Iris pigment epithelial cell (primary cell): ENCODE measurements around the gene NCKAP5.

Experiments
- DNase-seq: peaks from one replicate; pipeline ENCODE4 v3.0.0-alpha.2; 2011; ENCODE audit warnings: low read depth

Gene NCKAP5

DNA sequence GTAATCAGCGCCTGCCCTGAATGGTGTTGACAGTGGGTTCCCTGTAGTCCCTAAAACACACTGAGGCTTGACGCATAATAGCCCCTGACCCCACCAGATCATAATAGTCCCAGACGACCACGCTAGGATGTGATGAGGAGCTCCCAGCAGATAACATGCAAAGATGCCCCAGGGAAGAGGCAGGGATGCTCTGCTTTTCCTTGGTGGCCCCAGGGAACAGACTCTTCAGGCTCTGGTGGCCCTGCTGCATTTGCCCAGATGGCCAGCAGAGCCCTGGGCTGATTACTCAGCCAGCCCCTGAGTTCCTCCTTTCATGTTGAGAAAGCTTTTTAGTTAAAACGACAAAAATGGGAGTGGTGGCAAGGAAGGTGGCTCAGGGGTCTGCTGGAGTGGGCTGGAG, 5.9 kb upstream of the NCKAP5 start:
- no peak for DNase-seq

- DNase-seq, result no peak
Measured at GRCh38 chr2:133573491-133574162, 5.4 kb upstream of the NCKAP5 start.

DNA sequence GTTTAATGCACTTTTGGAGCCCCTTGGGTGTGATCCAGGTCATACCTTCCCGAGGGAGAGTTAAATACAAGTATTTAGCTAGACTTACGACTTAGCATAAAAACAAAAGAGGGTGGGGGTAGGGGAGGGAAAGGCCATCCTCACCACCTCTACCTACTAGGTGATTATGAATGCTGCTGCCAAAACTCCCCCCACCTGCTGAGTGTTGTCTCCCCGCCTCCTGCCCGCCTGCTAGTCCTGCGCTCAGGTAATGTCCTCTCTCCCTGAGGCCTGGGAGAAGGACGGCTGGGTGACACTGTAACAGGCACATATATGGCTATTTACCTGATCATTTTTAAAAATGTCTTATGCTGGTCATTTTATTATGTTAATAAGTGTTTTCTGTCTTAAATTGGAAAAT, 3.0 kb upstream of the NCKAP5 start:
- no peak for DNase-seq

GRCh38 chr2:133570542-133570941, 2.3 kb upstream of the NCKAP5 start:
- no peak for DNase-seq

DNA sequence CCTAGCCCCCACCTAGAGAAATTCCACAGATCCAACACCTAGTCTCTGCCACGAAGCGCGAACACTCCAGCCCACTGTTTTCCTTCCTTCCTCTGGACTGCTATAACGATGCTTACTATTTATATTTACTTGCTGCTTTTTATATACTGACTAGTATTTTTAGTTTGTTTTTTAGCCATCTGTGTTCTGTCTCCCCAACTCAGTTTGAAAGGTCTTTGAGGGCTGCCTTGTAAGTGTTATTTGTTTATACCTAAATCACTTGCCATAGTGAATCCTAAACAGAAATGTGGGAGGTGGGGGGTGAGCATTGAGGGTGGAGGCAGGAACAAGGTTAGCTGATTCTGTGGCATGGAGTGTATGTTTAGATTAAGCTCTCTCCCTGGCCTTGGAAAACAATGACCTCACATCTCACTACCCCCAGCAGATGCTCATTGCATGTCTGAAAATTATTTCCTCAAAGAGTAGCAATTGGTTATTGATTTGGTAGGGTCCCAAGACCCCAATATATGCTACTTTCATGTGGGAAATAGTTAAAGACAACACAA, 1.1 kb upstream of the NCKAP5 start:
- DNase-seq, result no peak

GRCh38 chr2:133568598-133568997, 335 bp upstream of the NCKAP5 start:
- no peak for DNase-seq

DNA sequence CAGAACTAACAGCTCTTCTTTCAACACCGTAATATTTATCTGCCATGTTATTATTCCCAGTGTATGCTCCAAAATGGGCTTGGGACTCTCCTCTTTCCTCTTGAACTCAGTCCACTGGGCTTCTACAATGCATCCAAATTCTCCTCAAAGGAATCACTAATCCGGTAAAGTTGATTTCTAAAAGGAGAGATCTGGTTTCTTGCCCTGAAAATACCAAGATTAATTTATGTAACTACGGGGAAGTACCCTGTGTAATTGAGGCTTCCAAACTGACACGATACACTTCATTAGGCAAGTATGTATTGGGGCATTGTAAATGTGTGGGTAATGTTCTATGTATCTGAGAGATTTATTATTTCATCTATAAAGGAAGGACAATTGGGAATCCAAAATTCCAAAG, 5.7 kb downstream of the NCKAP5 start:
- no peak for DNase-seq

- peak; percentile 87 for DNase-seq
Measured at GRCh38 chr2:133561045-133561852, 7.0 kb downstream of the NCKAP5 start.

- no peak for DNase-seq
Measured at GRCh38 chr2:133557614-133558013, 10.6 kb downstream of the NCKAP5 start.

- no peak for DNase-seq
Measured at GRCh38 chr2:133553838-133554408, 14.3 kb downstream of the NCKAP5 start.

DNA sequence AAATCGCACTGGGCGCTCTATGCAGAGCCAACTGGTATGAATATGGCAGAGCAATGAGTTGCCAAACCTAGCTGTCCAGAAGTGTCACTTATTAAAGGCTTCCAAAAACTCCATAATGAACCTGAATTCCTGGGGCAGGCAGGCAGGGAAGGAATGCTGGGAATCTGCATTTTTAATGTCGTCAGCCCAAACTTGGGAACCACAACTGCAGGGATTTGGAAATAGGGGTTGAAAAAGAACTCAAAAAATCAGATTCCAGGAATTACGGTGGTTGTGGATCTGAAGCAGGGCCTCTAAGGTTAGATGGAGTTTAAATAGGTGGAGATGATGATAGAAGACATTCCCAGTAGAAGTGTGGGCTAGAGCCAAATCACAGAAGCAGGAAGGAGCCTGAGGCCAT, 15.0 kb downstream of the NCKAP5 start:
- DNase-seq, result no peak

DNA sequence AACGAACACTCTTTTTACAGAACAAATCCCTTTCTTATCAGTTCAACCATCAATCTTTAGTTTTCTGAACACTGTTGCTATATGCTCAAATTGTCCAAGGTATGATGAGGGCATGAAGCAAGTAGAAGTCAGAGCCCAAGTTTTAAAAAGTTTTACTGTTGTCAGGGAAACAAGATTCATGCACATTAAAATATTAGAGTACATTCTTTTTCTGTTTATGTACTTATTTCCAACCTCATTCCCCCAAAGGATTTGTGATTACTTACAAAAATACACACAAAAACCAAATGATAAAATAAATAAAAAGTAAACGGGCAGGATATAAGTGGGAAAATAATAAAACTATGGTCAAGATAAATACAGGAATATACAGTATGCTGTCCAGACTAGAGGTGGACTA, 15.4 kb downstream of the NCKAP5 start:
- no peak for DNase-seq

- no peak for DNase-seq
Measured at GRCh38 chr2:133541797-133542196, 26.5 kb downstream of the NCKAP5 start.

DNA sequence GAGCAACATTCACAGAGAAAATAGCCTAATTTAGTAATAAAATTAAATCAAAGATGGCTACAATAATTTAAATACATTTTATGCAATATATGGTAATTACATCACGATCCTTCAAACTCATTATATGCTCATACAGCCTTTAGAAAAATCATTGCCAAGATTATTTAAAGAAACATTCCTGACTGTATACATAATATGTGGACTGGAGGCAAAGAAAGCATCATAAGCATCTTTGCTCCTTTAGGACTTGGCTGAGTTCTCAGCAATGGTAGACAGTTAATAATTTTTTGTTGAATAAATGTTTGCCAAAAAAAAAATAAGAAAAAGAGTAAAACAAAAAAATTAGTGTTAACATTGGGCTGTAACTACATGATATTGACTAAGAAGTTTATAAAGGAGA, 26.9 kb downstream of the NCKAP5 start:
- no peak for DNase-seq

DNA sequence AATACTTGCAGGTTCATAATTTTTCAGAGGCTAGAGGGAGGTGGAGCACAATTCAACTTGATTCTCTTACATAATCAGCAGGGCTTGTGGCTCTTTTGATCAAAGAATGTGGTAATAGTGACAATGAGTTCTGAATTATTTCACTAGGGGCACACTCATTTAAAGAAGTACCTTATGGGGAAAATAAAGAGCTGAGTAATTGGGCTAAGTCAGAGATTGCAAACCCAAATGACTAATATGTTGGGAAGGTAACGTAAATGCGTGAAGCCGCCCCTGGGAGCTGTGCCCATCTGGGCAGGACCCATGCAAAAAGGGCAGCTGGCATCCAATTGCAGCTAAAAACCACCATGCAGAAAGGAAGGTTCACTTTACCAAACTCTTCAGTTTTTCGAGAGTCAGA, 35.3 kb downstream of the NCKAP5 start:
- peak; percentile 14 for DNase-seq

- DNase-seq, result no peak
Measured at GRCh38 chr2:133531382-133531781, 36.9 kb downstream of the NCKAP5 start.

DNA sequence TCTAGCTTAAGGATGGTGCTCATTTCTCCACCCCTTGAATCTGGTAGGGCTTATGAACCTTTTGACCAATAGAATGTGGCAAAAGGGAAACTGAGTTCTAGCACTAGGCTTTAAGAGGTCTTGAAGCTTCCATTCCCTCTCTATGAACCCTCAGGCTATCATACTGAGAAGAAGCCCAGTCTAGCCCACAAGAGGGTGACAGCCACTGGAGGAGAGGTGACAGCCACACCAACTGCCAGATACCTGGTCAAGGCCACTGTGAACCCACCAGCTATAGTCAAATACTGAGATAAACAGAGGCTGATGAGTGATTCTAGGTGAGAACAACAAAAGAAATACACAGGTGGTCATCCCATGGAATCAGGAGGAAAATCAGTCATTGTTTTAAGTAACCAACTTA, 37.6 kb downstream of the NCKAP5 start:
- DNase-seq, result no peak

- DNase-seq, result peak; percentile 10
Measured at GRCh38 chr2:133526530-133527300, 41.5 kb downstream of the NCKAP5 start.

- no peak for DNase-seq
Measured at GRCh38 chr2:133525613-133526529, 42.4 kb downstream of the NCKAP5 start.

- no peak for DNase-seq
Measured at GRCh38 chr2:133525090-133525489, 43.2 kb downstream of the NCKAP5 start.

DNA sequence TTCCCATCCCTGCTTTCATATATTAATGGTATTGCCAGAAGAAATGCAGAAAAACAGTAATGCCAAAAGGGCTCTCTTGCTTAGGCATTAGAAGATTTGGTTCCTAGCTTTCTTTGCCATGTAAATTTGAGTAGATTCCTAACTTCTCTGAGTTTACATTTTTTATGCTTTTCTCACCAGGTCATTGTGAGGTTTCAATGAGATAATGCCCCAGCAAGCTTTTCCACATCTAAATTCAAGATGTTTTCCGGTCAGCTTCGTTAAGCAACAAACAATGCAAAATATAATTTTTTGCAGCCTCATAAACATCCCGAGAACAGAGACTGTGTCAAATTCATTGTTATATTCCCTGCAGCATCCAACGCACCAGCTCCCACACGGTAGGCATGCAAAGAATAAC, 44.9 kb downstream of the NCKAP5 start:
- DNase-seq, result peak; percentile 21
